Measurements from ENCODE around the gene LCE7A.

LCE7A gene

DNA sequence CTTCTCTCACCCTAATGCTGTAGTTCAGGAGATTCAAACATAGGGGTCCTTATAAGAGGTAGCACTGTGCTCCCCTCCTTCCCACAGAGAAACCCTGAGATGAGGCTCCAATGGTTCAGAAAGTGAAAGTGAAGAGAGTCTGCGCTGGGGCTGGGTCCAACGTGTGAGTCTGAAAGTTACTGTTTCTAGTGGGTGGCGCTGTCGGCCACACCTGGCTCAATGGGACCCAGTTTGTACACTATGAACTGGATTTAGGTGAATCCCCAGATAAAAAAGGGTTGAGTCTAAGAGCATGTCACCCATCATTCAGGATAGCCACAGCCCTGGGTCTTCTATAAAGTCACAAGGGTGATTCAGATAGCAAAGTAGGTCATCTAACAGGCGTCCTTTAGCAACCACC lies 21.1 kb downstream of the LCE7A start:
- no peaks in the 10 kb centered on the region for H3K79me2 ChIP-seq (ENCODE audit: insufficient read depth, low read length)
- no peaks in the 10 kb centered on the region for H3K27me3 ChIP-seq (ENCODE audit: low read length)

DNA sequence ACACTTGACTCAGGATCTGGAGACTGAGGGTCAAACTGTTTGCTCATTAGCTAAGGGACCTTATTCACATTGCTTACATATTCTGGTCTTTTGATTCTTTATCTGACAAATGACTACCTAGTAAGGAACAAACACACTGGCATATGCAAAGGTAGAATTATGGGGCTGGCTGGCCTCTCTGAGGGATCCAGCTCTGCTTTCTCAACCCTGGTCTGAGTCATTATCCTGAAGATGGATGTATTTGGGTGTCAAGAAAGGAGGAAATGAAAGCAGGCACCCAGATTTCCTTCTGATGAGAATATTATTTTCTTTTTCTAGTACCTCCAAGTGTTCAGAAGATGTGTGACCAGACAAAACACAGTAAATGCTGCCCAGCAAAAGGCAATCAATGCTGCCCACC lies 24.3 kb downstream of the LCE7A start:
- Histone ChIP-seq H3K79me2 (ENCODE audit: insufficient read depth, low read length) (no peaks in the 10 kb centered on the region), H3K4me2 (ENCODE audit: low read depth, low read length, poor library complexity, severe bottlenecking) (no peak overlapping the region)

More for the DNA sequence above, 21.1 kb downstream of the LCE7A start:
- TF ChIP-seq EZH2phosphoT487 (conservative IDR thresholded peaks at IDR 0.05; ENCODE audit: low read length), result no peak
- TF ChIP-seq, protein P1, sequence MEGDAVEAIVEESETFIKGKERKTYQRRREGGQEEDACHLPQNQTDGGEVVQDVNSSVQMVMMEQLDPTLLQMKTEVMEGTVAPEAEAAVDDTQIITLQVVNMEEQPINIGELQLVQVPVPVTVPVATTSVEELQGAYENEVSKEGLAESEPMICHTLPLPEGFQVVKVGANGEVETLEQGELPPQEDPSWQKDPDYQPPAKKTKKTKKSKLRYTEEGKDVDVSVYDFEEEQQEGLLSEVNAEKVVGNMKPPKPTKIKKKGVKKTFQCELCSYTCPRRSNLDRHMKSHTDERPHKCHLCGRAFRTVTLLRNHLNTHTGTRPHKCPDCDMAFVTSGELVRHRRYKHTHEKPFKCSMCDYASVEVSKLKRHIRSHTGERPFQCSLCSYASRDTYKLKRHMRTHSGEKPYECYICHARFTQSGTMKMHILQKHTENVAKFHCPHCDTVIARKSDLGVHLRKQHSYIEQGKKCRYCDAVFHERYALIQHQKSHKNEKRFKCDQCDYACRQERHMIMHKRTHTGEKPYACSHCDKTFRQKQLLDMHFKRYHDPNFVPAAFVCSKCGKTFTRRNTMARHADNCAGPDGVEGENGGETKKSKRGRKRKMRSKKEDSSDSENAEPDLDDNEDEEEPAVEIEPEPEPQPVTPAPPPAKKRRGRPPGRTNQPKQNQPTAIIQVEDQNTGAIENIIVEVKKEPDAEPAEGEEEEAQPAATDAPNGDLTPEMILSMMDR (IDR thresholded peaks at IDR 0.05; ENCODE audit: insufficient read depth, low read length, poor library complexity, severe bottlenecking), result no peak
- Histone ChIP-seq H4K20me1 (ENCODE audit: low read depth, low read length) (no peaks in the 10 kb centered on the region), H3F3A (ENCODE audit: insufficient read depth) (no peaks in the 10 kb centered on the region), H3K9ac (ENCODE audit: low read length) (no peak overlapping the region), H3K27ac (ENCODE audit: low read depth, low read length) (no peak overlapping the region), H3K4me3 (ENCODE audit: insufficient read depth, low read length, poor library complexity, severe bottlenecking) (no peak overlapping the region), H3K4me2 (ENCODE audit: low read depth, low read length, poor library complexity, severe bottlenecking) (no peak overlapping the region), H3K36me3 (ENCODE audit: low read length) (no peaks in the 10 kb centered on the region), H3K9me2 (replicated peaks; ENCODE audit: insufficient read depth, low read length) (no peaks in the 10 kb centered on the region), H3K9me3 (ENCODE audit: insufficient read depth, low read length) (no peaks in the 10 kb centered on the region), H2AFZ (ENCODE audit: low read depth, low read length, severe bottlenecking) (no peak overlapping the region)

DNA sequence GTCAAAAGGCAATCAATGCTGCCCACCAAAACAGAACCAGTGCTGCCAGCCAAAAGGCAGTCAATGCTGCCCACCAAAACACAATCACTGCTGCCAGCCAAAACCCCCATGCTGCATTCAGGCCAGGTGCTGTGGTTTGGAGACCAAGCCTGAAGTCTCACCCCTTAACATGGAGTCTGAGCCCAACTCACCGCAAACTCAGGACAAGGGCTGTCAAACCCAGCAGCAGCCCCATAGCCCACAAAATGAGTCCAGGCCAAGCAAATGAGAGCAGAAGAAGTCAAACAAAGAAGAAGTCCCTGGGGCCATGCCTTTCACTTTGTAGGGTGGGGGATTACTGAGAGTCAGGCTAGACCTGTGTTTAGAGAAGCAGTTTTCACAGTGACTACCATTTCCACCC lies 24.7 kb downstream of the LCE7A start:
- no peaks in the 10 kb centered on the region for H3K27me3 ChIP-seq (ENCODE audit: low read length)
- H3K9me3 ChIP-seq (ENCODE audit: insufficient read depth, low read length), result no peaks in the 10 kb centered on the region
- H3K9ac ChIP-seq (ENCODE audit: low read length), result no peak overlapping the region
- no peaks in the 10 kb centered on the region for H3K9me2 ChIP-seq (replicated peaks; ENCODE audit: insufficient read depth, low read length)
- H3F3A ChIP-seq (ENCODE audit: insufficient read depth), result no peaks in the 10 kb centered on the region
- no peaks in the 10 kb centered on the region for H3K79me2 ChIP-seq (ENCODE audit: insufficient read depth, low read length)
- no peaks in the 10 kb centered on the region for H3K36me3 ChIP-seq (ENCODE audit: low read length)
- TF ChIP-seq, protein P1 (IDR thresholded peaks at IDR 0.05; ENCODE audit: insufficient read depth, low read length, poor library complexity, severe bottlenecking), result no peak
- no peak for TF ChIP-seq EZH2phosphoT487 (conservative IDR thresholded peaks at IDR 0.05; ENCODE audit: low read length)
- H4K20me1 ChIP-seq (ENCODE audit: low read depth, low read length), result no peaks in the 10 kb centered on the region
- no peak overlapping the region for H2AFZ ChIP-seq (ENCODE audit: low read depth, low read length, severe bottlenecking)
- no peak overlapping the region for H3K4me2 ChIP-seq (ENCODE audit: low read depth, low read length, poor library complexity, severe bottlenecking)
- no peak overlapping the region for H3K27ac ChIP-seq (ENCODE audit: low read depth, low read length)
- H3K4me3 ChIP-seq (ENCODE audit: insufficient read depth, low read length, poor library complexity, severe bottlenecking), result no peak overlapping the region

More for the DNA sequence above, 24.3 kb downstream of the LCE7A start:
- TF ChIP-seq, protein P1 (IDR thresholded peaks at IDR 0.05; ENCODE audit: insufficient read depth, low read length, poor library complexity, severe bottlenecking), result no peak
- TF ChIP-seq EZH2phosphoT487 (conservative IDR thresholded peaks at IDR 0.05; ENCODE audit: low read length), result no peak
- H3K9ac ChIP-seq (ENCODE audit: low read length), result no peak overlapping the region
- H2AFZ ChIP-seq (ENCODE audit: low read depth, low read length, severe bottlenecking), result no peak overlapping the region
- H4K20me1 ChIP-seq (ENCODE audit: low read depth, low read length), result no peaks in the 10 kb centered on the region
- no peaks in the 10 kb centered on the region for H3F3A ChIP-seq (ENCODE audit: insufficient read depth)
- H3K4me3 ChIP-seq (ENCODE audit: insufficient read depth, low read length, poor library complexity, severe bottlenecking), result no peak overlapping the region
- H3K9me2 ChIP-seq (replicated peaks; ENCODE audit: insufficient read depth, low read length), result no peaks in the 10 kb centered on the region
- no peak overlapping the region for H3K27ac ChIP-seq (ENCODE audit: low read depth, low read length)
- no peaks in the 10 kb centered on the region for H3K36me3 ChIP-seq (ENCODE audit: low read length)
- H3K27me3 ChIP-seq (ENCODE audit: low read length), result no peaks in the 10 kb centered on the region
- H3K9me3 ChIP-seq (ENCODE audit: insufficient read depth, low read length), result no peaks in the 10 kb centered on the region

Data from SU-DHL-6 (cell line).